HG03469 (cell line): ENCODE measurements around the gene PHTF1.

ENCODE experiments used
- ATAC-seq: cut with Tn5 transposase; IDR thresholded peaks from one replicate; pipeline ENCODE4 v1.9.1; 2021; ENCODE audit warnings: mild to moderate bottlenecking, moderate library complexity, moderate number of reproducible peaks; ENCODE audit not compliant: unreplicated experiment

Gene PHTF1

DNA sequence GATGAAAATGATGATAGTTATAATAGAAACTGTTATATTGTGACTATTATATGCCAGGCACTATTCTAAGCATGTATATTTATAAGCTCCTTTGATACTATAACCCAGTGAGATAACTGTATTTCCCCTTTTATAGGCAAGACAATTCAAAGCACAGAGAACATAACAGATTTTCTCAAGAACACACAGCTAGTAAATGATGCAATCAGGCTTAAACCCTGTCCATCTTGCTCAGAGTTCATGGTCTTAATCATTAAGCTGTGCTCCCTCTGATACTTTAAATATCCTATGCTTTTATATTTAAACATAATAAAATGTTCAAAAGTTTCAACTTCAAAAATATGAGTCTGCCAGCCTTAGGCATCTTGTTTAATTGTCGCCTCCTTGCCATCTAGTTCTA is 88.6 kb downstream of the PHTF1 start:
- ATAC-seq = no peak

DNA sequence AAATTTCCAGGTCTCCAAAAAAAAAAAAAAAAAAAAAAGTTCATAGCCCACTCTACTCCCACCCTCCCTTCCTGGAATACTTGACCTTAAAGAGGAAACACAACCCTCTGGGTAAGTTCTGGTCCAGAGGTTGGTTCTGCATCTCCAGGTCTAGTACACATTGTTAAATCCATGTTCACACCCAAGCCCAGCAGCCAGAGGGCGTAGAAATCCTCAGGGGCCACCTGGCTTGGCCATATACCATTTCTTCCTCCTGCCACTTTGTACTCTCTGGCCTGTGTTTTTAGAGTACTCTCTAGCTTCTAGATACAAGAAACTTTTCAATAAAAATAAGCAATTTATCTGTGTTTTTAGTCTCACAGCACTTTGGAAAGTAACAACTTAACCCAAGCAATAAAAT is 89.3 kb downstream of the PHTF1 start:
- no peak for ATAC-seq

- ATAC-seq = no peak
Measured at GRCh38 chr1:113666126-113666525, 93.2 kb downstream of the PHTF1 start.

DNA sequence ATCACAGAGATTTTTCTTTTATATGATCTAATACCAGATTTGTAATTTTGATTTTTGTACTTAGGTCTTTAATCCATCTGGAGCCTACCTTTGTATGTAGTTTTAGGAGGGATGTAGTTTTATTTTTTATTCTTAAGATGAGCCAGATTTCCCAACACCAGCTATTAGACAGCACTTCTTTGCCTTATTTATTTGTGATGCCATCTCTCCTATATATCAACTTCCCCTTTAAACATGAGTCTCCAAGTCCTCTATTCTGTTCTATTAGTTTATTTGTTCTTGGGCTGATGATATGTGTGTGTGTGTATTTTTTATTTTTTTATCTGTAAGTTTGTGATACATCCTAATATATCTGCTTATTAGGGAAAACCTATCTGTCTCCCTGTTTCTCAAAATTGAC is 94.2 kb downstream of the PHTF1 start:
- no peak for ATAC-seq

DNA sequence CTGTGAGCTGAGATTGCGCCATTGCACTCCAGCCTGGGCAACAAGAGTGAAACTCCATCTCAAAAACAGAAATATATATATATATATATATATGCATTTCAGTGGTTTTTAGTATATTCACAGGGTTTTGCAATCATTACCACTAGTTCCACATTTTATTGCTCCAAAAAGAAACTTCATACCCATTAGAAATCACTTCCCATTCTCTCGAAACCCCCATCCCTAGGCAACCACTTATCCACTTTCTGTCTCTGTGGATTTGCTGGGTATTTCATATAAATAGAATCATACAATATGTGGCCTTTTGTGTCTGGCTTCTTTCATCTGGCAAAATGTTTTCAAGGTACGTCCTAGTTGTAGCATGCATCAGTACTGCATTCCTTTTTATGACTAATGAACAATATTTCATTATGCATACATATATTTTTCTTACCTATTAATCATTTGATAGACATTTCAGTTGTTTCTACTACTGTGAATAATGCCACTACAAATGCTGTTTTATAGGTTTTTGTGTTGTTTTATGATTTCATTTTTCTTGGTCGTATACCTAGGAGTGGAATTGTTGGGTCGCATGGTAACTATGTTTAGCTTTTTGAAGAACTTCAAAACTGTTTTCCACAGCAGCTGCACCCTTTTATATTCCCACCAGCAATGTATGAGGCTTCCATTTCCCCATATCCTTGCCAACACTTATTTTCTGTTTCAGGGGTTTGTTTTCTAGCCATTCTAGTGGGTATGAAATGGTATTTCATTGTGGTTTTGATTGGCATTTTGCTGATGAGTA is 95.9 kb downstream of the PHTF1 start:
- no peak for ATAC-seq

DNA sequence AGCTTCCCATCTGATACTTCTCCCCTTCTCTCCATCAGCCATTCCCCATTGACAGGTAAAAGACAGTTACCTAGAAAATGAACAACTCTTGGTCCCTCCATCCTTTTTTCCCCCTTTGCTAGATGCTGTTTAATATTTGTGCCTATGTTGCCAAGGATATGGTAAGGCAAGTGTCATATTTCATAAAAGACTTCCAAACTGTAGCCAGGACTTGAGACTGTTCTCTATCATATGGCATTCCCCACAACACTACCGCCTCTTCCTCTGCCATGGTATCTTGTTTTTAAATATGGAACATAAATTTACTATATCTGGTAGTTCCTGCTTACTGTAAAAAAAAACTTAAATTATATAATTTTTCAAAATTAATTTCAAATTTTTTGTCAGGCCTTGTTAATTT is 97.2 kb downstream of the PHTF1 start:
- ATAC-seq = no peak

DNA sequence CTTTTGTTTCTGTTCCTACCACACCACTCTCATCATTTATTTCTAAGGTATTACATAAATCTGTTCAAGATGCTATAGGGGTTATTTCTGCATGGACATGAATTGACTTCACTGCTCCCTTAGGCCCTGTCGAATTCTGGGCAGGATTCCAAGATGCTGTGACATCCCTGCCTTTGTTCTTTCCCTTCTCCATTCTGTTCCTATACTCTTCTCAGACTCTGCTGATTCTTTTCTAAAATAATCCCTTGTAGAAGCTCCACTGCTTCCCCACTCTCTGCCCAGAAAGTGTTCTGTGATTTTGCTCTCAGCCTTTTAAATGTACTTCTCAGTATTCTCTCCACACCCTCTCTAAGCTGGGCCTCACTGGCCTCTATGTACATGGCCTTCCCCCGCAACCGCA is 99.2 kb downstream of the PHTF1 start:
- ATAC-seq = no peak

GRCh38 chr1:113659556-113659955 is 99.7 kb downstream of the PHTF1 start:
- ATAC-seq = no peak

DNA sequence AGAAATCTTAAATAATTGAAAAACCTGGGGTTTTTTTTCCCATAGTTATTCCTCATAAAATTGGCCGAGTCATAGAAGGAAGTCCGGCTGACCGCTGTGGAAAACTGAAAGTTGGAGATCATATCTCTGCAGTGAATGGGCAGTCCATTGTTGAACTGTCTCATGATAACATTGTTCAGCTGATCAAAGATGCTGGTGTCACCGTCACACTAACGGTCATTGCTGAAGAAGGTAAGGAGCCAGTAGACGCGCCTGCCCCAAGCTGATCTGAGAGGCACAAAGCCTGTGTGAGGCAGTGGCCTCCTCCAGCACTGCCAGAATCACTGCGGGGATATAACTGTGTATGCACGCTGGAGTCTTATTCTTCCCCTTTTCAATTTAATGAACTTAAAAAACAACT is 100.3 kb downstream of the PHTF1 start:
- ATAC-seq = no peak

GRCh38 chr1:113657556-113658063 is 101.7 kb downstream of the PHTF1 start:
- ATAC-seq = no peak

GRCh38 chr1:113657126-113657525 is 102.2 kb downstream of the PHTF1 start:
- ATAC-seq = no peak

DNA sequence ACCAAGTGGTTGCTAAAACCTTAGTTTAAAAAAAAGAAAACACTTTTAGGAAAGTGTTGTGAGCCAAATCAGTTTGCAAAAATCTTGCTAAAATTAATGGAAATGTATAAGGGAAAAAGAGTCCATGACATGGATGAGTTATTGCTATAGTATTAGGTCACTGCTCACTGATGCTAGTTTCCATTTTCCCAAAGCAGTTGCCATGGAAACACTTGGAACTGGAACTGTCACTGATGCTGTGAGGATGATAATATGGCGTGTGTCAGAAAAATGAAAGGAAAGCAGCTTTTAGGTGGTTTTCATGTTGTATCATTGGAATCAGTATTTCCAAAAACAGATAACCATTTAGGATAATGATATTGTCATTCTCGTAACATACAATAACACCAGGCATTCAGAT is 104.4 kb downstream of the PHTF1 start:
- ATAC-seq = no peak

DNA sequence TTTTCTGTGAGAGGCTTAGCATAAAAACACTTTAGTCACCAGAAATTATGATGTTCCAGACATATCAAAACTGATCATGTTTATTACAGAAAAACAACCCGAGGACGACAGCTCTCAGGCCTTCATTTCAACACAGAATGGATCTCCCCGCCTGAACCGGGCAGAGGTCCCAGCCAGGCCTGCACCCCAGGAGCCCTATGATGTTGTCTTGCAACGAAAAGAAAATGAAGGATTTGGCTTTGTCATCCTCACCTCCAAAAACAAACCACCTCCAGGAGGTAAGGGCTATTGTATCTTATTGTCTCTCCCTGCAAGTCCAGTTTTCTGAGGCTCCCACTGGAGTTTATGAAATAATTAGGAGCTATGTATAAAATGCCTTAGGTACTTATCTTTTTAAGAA is 105.5 kb downstream of the PHTF1 start:
- no peak for ATAC-seq

- no peak for ATAC-seq
Measured at GRCh38 chr1:113652771-113653170, 106.5 kb downstream of the PHTF1 start.

- ATAC-seq = no peak
Measured at GRCh38 chr1:113648478-113648877, 110.8 kb downstream of the PHTF1 start.

DNA sequence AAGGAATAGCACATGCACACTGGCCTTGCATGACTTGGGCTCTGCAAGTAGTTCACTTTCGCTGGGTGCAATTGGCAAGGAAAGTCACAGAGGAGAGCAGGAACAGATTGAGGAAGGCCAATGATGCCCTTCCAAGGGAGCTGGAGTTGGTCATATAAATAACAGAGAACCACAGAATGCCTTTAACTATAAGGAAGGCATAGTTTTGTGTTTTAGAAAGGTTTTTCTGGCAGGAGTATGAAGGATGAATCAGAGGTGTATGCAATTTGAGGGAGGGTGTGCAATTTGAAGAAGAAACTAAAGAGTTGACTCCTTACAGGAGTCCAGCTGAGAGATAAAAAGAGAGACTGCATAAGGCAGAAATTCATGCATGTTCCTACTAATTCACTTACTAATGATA is 112.1 kb downstream of the PHTF1 start:
- ATAC-seq = no peak
